Thyroid gland (tissue), 4 donors: ENCODE data around the gene NDUFA8.

Experiments
- POLR2A ChIP-seq, 2 donors: fragments of 450-650 bp; IDR thresholded peaks; one replicate each; pipeline ENCODE4 v1.6.1; 2017; ENCODE audit warnings: antibody characterized with exemption in 2 of 2, mild to moderate bottlenecking in 2 of 2, moderate library complexity in 1 of 2
- TF ChIP-seq, protein P1 (sequence below), 6 experiments: fragments of 200-600 bp in 3 of 6; fragments of 450-650 bp in 3 of 6; sonication (generic) in 3 of 6; IDR thresholded peaks; one replicate each; pipeline ENCODE4 v1.5.1; 2016 to 2019; ENCODE audit warnings: antibody characterized with exemption in 6 of 6, mild to moderate bottlenecking in 2 of 6, inconsistent platforms in 1 of 6, moderate library complexity in 1 of 6

DNA sequence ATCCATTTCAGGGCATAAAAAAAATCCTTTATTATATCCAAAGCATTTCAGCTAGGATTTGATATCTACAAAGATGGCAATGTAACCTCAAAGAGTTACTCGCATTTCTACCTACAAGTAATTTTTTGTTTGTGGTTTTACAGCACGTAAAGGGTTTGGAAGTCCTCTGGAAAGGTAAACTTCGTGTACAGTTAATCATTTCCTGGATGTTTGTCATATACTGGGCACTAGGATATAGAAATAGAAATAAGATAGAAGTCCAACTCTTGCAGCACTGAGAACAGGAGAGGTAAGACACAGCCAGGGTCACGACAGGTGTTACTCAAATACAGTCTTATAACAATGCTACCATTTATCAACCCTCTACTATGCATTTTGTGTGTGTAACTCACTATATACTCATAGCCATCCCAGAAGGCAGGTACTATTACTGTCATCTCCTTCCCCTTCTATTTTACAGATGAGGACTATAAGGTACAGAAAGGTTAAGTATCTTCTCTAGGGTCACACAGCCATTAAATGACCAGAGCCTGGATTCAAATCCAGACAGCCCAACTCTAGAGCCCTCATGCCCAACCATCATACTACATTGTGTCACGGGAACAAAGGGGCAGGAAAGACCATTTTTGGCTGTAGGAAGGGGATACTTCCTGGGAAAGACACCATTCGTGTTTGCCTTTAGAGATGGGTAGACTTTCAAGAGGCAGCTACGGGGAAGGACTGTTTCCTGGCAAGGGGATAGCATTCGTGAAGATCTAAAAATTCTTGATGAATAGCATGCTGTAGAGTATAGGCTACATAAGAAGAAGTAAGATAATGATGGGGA, 19.0 kb downstream of the NDUFA8 start:
- TF ChIP-seq, protein P1, sequence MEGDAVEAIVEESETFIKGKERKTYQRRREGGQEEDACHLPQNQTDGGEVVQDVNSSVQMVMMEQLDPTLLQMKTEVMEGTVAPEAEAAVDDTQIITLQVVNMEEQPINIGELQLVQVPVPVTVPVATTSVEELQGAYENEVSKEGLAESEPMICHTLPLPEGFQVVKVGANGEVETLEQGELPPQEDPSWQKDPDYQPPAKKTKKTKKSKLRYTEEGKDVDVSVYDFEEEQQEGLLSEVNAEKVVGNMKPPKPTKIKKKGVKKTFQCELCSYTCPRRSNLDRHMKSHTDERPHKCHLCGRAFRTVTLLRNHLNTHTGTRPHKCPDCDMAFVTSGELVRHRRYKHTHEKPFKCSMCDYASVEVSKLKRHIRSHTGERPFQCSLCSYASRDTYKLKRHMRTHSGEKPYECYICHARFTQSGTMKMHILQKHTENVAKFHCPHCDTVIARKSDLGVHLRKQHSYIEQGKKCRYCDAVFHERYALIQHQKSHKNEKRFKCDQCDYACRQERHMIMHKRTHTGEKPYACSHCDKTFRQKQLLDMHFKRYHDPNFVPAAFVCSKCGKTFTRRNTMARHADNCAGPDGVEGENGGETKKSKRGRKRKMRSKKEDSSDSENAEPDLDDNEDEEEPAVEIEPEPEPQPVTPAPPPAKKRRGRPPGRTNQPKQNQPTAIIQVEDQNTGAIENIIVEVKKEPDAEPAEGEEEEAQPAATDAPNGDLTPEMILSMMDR (IDR thresholded peaks at IDR 0.05): no peak
- no peak for TF ChIP-seq POLR2A (IDR thresholded peaks at IDR 0.05)
